EH (cell line): Measurements from ENCODE around the gene MYH6.

Experiments used
- DNase-seq: peaks from one replicate; pipeline ENCODE4 v3.0.0-alpha.2; 2015; ENCODE audit warnings: low read depth

Gene MYH6

DNA sequence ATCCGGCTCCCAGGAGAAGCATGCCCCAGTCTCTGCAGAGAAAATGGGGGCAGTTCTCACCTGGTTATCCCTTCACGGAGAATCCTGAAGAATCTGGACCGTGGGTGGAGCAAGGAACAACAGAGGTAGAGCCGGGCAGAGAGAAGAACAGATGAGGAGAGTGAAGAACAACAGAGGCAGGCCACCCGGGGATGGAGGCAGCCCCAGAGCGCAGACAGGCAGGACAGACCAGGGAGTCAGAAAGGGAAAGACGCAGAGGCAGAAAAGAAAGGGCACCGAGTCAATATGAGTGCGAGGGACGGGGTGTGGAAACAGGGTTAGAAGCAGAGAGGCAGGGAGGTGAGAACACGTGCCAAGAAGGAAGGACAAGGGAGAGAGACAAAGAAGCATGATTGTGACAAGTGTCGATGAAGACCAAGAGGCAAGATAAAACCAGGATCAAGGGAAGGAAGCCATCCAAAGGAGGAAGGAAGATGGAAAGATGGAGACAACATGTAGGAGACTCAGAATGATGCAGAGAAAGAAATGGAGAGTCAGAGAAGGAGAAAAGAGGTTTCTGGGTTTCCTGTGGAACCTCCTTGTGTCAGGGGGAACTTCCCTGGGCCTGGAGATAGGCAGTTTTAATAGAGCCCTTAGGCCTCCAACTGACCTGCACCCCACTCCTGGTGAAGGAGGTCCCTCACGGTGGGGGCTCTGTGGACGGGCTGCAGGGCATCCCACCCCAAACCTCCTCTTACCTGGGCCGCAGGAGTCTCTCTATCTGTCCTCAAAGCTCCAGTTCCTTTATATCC is at the start of gene MYH6:
MYH6 (minus strand) TSS at position 758 of the 791 bp plus-strand sequence. CDS start 1,050 bp downstream, outside the sequence.
- DNase-seq = no peak

DNA sequence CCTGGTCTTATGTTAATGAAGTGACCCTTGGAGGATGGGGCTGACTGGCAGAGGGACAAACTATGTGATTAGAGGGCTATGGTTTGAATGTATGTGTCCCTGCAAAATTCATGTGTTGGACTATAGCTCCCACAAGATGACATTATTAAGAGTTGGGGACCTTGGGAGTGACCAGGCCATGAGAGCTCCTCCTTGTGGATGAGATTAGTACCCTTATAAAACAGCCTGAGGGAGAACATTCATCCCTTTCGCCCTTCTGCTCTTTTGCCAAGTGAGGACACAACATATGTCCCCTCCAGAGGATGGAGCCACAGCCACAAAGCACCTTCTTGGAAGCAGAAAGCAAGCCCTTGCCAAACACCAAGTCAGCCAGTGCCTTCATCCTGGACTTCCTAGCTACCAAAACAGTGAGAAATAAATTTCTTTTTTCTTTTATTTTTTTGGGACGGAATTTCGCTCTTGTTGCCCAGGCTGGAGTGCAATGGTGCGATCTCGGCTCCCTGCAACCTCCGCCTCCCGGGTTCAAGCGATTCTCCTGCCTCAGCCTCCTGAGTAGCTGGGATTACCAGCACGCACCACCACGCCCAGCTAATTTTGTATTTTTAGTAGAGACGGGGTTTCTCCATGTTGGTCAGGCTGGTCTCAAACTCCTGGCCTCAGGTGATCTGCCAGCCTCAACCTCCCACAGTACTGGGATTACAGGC is 49.0 kb upstream of the MYH6 start:
- DNase-seq = peak; percentile 15

DNA sequence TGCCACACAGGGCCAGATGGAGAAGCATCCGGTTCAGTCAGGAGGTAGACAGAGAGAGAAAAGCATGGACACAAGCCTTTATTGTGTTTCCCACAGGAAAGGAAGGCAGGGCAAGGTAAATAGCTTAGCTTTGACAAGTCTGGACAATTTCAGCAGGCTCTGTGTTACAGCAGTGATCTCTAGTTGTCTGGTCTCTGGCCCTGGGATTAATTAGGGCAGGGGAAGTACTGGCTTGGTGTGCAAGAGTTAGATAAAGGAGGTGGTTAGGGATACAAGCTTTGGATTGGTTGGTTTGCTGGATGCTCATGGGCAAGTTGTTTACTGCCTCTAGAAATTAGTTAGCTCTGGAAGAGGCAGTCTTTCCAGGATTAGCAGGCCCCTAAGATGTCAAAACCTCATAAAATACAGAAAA is 46.4 kb upstream of the MYH6 start:
- no peak for DNase-seq

DNA sequence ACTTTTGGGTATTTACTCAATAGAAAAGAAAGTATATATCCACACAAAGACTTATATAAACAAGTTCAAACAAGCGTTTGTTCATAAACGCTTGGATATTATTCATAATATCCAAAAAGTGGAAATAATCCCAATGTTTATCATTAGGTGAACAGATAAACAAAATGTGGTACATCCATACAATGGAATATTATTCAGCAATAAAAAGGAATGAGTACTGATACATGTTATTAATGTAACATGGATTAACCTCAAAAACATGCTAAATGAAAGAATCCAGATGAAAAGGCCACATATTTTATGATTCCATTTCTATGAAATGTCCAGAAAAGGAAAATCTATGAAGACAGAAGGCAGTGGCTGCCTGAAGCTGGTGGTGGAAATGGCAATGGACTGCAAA is 44.2 kb upstream of the MYH6 start:
- DNase-seq = no peak

DNA sequence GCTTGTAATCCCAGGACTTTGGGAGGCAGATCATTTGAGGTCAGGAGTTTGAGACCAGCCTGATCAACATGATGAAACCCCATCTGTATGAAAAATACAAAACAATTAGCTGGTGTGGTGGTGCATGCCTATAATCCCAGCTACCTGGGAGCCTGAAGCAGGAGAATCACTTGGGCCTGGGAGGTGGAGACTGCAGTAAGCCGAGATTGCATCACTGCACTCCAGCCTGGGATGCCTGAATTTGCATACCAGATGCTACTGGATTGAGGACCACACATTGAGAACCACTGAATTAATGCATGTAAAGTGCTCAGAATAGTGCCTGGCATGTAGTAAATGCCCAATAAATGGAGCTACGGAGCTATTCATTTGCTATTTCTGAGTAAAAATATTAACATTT is 42.3 kb upstream of the MYH6 start:
- DNase-seq = no peak

DNA sequence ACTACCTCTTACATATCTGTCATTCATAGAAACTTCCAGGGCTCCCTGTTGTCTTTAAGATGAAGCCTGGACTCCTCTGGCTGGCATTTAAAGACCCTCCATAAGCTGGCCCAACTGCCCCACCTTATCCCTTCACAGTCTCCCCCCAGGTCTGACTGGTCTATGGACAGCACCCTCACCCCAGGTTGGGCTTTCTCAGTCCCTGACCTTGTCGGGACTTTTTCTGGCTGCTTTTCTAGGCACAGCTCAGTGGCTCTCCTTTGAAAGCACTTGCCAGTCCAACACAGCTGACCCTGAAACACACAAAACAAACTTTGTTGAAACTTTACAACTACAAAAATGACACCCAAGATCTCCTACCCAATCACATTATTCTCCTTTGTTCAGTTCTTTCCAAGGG is 41.2 kb upstream of the MYH6 start:
- no peak for DNase-seq

DNA sequence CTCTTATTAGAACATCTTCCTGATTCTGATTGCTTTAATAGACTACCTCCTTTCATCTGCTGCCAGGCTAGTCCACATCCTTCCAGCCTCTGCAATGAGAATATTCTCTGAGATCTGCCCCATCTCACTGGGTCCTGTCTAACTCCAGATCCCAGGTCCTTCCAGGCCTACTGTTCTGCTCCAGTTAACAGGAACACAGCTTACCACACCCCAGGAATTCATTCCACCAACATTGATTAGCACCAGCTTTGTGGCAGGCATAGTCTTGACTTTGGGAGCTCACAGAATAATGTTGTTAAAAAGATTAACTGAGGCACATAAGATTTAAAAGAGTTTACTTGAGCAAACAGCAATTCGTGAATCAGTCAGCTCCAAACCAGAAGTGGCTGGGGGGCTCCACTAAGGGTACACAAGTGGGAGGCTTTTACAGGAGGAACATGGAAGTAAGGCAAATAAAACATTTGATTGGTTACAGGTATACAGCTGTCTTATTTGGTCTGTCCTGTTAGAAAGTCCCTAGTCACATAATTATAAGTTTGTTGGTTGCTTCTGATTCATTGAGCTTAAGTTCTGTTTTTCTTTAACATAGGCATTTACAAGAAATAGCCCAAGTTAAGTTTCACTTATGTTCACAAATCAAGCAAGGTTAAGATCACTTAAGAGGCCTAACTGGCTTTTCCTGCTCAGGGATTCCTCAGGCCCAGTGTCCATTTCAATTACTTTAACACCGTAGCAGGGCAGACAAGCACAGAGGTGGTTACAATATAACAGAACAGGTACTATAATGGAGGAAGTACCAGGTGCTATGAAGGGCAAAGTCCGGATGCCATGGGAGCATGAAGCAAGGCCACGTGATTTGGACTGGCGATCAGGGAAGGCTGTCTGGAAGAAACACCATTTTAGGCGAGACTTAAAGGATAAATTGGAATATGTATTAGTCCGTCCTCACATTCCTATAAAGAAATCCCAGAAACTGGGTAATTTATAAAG is 39.6 kb upstream of the MYH6 start:
- DNase-seq = no peak

DNA sequence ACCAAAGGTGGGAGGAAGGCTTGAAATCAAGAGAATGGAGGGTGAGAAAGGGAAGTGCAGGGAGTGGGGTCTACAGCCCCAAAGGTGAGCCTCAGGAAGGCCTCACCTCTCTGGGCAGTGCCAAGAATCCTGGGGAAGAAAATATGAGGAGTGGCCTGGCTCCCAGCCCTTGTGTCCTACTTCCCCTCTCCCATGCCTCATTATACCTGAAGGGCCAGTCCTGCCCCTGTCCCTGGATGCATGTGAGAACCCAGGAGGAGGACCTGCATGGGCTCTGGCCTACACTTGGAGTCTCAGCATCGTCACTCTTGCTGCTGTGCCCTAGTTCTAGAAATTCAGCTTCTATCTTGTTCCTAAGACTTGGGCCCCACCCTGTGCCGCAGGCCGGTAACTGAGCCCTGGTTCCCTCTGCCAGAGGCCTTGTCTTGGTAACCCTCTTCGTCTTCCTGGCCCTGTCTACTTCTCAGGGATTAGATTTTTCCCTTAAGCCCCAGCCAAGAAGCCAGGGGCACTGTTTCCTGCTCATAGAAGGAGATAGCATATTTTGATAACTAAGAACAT is 38.3 kb upstream of the MYH6 start:
- no peak for DNase-seq

DNA sequence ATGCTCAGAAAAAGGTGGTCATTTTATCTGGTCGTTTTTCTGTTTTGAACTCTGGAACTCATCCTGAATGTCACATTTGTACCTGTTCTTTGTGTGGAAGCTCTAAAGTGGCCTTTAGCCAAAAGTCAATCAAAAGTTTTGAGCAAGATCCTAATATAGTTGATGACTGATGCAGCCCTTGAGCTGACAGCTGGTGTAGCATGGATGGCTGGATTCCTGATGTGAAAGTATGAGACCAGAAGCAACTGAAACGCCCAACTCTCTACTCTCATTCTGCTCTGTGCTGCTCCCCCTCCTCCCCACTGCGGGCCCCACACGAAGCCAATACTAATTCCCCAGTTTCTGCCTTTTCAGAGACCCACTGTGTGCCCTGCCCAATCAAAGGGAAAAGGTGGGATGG is 37.7 kb upstream of the MYH6 start:
- no peak for DNase-seq

DNA sequence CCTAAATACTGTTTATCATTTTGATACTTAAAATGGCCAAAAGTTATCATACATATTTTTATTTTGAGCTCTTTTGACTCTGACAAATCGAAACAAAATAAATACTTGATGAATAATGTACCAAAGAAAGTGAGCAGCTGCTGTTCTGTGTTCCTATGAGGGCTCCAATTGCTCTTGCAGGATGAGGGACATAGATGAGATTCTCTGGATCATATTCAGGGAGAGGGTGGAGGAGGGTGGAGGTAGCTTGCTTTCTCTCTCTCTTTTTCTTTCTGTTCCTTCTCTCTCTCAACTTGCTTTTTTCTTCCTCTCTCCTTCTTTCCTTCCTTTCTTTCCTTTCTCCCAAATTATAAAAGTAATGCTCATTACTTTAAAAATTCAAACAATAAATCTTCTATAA is 36.2 kb upstream of the MYH6 start:
- no peak for DNase-seq

DNA sequence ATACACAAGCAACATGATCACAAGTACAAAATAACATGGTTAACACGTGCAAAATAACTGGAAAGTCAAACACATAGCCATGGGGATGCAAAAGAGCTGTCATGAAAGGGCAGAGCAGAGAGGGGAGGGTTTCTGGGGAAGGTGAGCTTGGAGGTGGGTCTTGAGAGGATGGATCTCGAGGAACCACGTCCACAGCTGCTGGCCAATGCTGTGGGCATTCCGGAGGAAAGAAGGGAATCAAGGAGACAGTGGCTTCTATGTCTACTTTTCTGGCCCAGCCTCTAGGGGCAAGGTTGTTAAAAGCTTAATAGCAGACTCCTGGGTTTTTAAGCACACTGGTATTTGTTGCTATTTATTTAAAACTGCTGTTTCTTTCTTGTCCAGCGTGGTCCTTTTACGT is 35.8 kb upstream of the MYH6 start:
- no peak for DNase-seq

DNA sequence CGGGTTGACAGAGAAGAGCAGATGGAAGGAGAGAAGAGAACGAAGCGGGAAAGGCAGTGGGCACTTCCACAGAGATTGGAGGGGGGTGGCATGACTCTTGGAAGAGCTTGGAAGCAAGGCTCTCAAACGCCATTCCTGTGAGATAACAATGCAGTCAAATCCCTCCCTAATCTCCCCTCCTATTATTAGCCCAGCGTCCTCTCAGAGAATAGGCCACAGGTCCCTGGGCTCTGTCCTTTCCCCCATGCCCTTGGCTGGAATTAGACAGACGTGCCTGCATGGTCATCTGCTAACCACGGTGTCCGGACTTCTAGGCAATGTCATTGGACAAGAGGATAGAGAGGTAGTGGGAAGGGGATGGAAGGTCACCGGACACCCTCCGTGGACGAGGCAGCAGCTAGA is 35.3 kb upstream of the MYH6 start:
- DNase-seq = no peak

DNA sequence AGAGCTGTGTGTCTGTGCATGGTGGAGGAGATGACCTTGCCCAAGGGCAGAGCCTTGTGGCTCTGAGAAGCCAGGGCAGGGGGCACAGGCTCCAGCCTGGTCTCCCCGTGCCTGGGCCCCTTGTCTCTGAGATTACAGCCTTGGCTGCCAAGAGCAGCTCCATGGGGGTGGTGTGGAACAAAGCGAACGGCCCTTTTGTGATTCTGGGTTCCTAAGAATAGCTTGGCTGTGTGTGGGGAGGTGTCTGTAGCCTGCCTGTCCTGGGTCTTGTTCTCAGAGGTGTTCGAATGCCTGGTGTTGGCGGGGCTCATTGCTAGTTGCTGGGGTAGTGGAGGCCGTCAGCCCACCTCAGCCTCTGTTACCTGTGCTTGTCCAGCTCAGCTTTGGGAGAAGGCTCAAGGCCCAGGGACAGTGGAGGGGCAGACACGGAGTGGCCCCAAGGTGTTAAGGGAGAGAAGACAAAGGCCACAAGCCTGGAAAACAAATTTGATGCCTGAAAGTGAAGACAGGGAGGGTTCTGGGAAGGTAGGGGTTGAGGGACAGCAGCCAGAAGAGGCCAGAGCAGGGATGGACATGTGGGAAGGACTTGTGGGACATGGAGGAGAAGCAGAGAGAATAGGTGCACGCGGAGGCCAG is 34.8 kb upstream of the MYH6 start:
- no peak for DNase-seq

DNA sequence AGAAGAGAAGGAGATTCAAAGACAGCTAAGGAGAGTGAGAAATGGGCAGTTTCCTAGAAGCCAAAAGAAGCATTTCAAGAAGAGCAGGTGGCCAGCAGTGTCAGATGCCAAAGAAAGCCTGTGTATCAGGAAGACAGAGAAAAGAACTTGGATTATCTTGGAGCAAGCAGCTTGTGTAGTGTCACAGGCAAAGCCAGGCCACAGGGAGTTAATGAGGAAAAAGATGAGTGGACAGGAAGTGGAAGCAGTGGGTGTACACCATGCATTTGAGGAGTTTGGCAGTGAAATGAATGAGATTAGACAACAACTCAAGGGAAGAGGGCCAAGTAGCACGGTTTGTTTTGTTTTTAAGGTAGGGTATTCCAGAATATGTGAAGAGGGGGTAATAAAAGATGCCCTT is 33.0 kb upstream of the MYH6 start:
- DNase-seq = peak; percentile 9

DNA sequence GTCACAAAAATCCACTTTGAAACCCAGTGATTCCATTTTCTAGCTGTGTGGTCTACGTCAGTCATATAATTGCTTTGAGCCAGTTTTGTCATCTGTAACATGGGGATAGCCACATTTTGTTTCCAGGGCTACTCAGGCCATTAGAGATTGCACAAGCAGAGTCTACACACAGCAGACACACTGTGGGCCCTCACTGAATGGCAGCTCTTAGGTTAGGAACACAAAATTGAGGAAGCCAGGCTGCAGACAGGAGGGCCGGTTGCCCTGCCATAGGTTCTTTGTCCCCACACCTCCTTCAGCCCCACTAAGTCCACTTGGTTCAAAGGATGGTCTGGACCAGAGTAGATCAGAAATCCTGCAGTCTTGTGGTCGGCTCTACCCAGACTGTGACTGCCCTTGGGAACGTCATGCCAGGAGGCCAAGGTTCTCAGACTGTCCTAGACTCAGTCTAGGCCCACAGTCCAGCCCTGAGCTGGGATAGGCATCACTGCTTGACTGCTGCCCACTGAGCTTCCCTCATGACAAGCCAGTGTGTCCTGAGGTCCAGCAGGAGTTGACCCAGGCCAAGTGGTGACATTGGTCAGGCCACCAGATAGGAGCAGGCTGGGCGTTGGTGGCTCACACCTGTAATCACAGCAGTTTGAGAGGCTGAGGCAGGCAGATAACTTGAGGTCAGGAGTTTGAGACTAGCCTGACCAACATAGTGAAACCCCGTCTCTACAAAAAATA is 31.2 kb upstream of the MYH6 start:
- DNase-seq = no peak

DNA sequence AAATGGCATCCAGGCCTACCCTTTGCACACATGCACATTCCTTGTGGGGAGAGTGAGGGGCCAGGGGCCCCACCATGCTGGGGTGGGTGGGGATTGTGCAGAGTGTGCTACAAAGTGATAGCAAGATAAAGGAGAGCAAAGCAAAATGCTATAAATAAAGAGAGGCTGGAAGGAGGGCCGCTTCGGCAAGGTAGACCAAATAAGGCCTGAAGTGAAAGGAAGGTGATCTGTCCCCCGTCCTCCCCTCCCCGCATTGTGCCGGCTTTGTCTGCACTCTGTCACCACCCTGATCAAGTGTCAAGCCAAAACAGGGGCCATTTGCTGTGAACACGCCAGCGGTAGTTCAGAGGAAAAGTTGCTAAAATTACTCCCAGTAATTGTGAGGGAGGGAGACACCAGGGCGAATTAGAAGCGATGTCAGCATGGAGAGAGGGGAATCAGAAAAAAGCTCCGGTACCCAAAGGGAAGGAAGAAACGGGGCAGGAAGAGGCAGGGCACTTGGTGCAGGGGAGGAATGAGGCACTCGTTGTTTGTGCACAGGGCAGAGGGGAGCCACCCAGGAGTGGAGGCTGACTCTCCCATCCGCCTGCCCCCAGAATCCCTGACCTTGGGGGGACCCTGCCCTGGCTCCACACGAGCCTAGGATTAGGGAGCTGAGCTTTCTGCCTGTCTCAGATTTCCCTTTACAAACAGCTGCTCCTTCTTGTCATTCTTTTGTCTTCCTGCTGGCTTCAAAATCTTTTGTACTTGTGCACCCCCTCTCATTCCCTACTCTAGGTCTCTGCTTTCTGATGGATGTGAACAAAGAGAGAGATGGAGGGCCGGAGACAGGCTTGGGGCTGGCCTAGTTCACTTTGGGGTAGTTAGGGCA is 30.3 kb upstream of the MYH6 start:
- no peak for DNase-seq

DNA sequence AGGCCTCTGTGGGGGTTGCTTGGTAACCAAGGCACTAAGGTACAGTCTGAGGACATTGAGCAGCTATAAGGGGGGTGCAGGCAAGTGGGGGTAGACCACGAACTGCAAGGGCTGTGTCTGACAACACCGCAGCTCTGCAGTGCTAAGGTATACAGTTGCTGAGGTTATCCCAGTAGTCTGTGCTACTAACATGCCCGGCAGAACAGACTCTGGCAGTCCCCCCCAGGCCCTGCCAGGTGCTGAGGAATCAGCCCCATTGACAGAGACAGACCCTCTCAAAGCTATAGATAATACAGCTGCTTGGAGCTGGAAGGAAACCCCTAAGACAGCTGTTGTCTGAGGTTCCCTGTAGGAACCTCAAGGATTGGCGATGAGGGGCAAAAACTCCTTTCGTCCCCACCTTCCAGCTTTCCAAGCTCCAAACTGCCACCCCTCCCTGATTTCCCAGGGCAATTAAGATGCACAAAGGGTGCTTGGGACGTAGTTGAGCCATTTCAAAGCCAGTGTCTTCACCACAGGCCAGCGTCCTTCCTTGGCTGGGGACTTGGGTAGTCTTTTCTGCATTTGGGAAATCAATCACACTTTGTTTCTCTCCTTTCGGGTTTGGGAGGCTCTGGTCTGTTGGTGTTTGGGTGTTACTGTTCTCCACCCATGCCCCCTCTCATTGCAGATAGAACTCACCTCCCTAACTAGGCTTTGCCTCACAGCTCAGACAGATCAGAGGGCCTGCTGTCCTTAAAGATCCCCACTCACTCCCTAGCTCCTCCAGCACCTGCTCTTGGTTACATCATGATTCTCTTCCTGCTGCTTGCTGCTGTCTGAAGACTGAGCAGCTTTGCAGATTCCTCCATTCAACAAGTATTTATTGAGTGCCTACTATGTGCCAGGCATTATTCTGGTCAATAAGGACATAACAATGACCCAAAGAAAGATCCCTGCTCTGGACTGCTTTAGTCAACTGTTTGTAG is 29.3 kb upstream of the MYH6 start:
- DNase-seq = no peak

DNA sequence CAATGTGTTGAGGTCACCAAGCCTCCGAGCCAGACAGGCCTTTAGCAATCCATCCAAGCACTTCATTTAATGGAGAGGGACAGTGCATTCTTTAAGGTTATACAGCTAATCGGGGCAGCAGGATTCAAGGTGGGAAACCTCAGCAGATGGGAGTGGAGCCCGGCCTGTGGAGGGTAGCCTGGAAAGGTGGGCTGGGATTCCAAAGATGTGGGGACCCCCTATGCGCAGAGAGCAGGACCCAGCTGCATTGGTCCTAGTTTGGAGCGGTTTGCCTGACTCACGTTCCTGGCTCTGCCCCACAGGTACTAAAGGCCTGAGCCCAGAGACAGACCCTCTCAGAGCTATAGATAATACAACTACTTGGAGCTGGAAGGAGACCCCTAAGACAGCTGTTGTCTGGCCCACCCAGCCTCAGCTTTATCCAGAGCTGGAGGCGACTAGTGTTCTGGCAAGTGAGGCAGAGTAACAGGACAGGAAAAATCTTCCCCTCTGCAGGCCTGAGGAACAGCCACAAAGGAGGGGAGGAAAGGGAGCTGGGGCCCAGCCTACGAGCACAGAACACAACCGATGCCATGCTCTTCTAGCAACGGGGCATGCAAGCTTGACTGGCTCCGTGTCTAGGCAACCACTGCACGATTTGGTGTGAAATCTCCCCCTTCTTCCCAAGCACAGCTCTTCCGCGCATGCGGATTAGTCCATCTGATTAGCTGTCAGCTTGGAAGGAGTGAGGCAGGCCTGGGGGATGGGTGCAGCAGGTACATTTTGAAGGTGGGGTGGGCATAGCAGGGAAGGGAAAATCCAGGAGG is 28.5 kb upstream of the MYH6 start:
- DNase-seq = no peak
